K562 (cell line): ENCODE results near the gene UMAD1.

Source experiments
- MYNN ChIP-seq, 2 experiments: sonication (generic); formaldehyde crosslinking in 1 of 2; IDR thresholded peaks; 2 replicates each; pipeline versions ENCODE4 v1.5.0 to v1.6.1; 2016 to 2020; ENCODE audit warnings: antibody characterized with exemption in 1 of 2, missing genetic modification reagents in 1 of 2
- RFX1 ChIP-seq: fragments of 450-650 bp; IDR thresholded peaks from 2 replicates; pipeline ENCODE4 v1.6.1; 2016; ENCODE audit warnings: mild to moderate bottlenecking, moderate library complexity
- ZNF354B ChIP-seq: fragments of 250-450 bp; sonication (Bioruptor Pico); IDR thresholded peaks from 2 replicates; pipeline ENCODE4 v1.4.0; 2020
- TF ChIP-seq, protein P1 (sequence below): sonication (generic); formaldehyde crosslinking; IDR thresholded peaks from 2 replicates; pipeline ENCODE4 v1.8.1; 2022; ENCODE audit warnings: missing genetic modification reagents
- TF ChIP-seq, protein P2 (sequence below), 3 experiments: IDR thresholded peaks in 2 of 3; conservative IDR thresholded peaks in 1 of 3; 2 replicates each; pipeline ENCODE4 v1.5.1; 2011 to 2012; ENCODE audit warnings: low read length in 3 of 3, mild to moderate bottlenecking in 3 of 3, control low read depth in 2 of 3, improper control_type of control experiment in 1 of 3, inconsistent platforms in 1 of 3, low read depth in 1 of 3, mixed read lengths in 1 of 3, moderate library complexity in 1 of 3; ENCODE audit not compliant: insufficient read depth in 2 of 3

DNA sequence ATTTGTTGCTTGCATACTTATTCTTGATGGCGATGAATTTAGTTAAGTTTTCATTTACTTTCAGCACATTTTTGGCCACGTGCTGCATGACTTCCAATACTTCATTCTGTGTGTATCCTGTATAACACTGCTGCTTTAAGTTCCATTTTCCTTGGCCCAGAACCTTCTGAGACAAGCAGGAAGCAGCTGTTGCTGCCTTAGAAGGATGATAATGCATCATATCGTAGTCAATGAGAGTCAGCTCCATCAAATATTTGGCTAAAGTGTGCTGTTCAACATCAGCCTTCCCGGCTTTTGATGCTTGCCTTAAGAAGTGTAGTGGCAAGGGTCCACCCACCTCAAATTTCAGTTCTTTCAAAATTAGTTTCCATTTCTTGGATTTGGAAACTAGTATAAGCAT, 268.8 kb downstream of the UMAD1 start:
- TF ChIP-seq, protein P1, sequence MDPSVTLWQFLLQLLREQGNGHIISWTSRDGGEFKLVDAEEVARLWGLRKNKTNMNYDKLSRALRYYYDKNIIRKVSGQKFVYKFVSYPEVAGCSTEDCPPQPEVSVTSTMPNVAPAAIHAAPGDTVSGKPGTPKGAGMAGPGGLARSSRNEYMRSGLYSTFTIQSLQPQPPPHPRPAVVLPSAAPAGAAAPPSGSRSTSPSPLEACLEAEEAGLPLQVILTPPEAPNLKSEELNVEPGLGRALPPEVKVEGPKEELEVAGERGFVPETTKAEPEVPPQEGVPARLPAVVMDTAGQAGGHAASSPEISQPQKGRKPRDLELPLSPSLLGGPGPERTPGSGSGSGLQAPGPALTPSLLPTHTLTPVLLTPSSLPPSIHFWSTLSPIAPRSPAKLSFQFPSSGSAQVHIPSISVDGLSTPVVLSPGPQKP (CRISPR knock-in tag), result no peak
- TF ChIP-seq MYNN (IDR thresholded peaks at IDR 0.05) (no peak), MYNN (CRISPR knock-in tag; IDR thresholded peaks at IDR 0.05) (no peak), RFX1 (no peak), ZNF354B (no peak)
- TF ChIP-seq, protein P2, sequence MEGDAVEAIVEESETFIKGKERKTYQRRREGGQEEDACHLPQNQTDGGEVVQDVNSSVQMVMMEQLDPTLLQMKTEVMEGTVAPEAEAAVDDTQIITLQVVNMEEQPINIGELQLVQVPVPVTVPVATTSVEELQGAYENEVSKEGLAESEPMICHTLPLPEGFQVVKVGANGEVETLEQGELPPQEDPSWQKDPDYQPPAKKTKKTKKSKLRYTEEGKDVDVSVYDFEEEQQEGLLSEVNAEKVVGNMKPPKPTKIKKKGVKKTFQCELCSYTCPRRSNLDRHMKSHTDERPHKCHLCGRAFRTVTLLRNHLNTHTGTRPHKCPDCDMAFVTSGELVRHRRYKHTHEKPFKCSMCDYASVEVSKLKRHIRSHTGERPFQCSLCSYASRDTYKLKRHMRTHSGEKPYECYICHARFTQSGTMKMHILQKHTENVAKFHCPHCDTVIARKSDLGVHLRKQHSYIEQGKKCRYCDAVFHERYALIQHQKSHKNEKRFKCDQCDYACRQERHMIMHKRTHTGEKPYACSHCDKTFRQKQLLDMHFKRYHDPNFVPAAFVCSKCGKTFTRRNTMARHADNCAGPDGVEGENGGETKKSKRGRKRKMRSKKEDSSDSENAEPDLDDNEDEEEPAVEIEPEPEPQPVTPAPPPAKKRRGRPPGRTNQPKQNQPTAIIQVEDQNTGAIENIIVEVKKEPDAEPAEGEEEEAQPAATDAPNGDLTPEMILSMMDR (IDR thresholded peaks at IDR 0.05 in 2 of 3, conservative IDR thresholded peaks at IDR 0.05 in 1 of 3; ENCODE audit: insufficient read depth in 2 of 3, low read depth in 1 of 3, low read length in 3 of 3), result no peak
